Bronchial epithelial cell (primary cell): ENCODE measurements around the gene HSD17B10. TPM values are rescaled to one million over a fixed set of nuclear protein-coding genes. Genes with fewer than 3 reads are reported as not detected.
A peak's percentile ranks its signal among the peaks of the same experiment; 100 is the strongest.

Source experiments
- DNase-seq: peaks from one replicate; pipeline ENCODE4 v3.0.0-alpha.2; 2010; ENCODE audit warnings: low read depth
- FAIRE-seq: peaks from 2 replicates; lab custom pipeline; 2011; peaks lifted over from hg19 to GRCh38; lab: Jason Lieb, UNC
- H3K27me3 ChIP-seq: 2 replicates; pipeline ENCODE4 v1.5.1; 2011; ENCODE audit warnings: low read length; ENCODE audit not compliant: control insufficient read depth, insufficient read depth
- H3K36me3 ChIP-seq: 2 replicates; pipeline ENCODE4 v1.5.1; 2011; ENCODE audit warnings: low read length; ENCODE audit not compliant: control insufficient read depth, insufficient read depth
- H3K4me3 ChIP-seq: 2 replicates; pipeline ENCODE4 v1.5.1; 2011; ENCODE audit warnings: mild to moderate bottlenecking, low read depth, low read length, control low read depth
- total RNA-seq: library from RNA; depleted of rRNA; stranded (reverse); fragments of >200 nt; gene quantifications from 2 replicates; pipeline ENCODE4 v1.2.1, GENCODE V29; 2014
- TF ChIP-seq, protein P1 (sequence below): IDR thresholded peaks from 2 replicates; pipeline ENCODE4 v1.5.1; 2011; ENCODE audit warnings: mild to moderate bottlenecking, moderate library complexity, low read length, control low read depth, inconsistent platforms; ENCODE audit not compliant: insufficient read depth, severe bottlenecking

Gene HSD17B10
- total RNA-seq, 1 donor from 2014 or later = 70.0 TPM

DNA sequence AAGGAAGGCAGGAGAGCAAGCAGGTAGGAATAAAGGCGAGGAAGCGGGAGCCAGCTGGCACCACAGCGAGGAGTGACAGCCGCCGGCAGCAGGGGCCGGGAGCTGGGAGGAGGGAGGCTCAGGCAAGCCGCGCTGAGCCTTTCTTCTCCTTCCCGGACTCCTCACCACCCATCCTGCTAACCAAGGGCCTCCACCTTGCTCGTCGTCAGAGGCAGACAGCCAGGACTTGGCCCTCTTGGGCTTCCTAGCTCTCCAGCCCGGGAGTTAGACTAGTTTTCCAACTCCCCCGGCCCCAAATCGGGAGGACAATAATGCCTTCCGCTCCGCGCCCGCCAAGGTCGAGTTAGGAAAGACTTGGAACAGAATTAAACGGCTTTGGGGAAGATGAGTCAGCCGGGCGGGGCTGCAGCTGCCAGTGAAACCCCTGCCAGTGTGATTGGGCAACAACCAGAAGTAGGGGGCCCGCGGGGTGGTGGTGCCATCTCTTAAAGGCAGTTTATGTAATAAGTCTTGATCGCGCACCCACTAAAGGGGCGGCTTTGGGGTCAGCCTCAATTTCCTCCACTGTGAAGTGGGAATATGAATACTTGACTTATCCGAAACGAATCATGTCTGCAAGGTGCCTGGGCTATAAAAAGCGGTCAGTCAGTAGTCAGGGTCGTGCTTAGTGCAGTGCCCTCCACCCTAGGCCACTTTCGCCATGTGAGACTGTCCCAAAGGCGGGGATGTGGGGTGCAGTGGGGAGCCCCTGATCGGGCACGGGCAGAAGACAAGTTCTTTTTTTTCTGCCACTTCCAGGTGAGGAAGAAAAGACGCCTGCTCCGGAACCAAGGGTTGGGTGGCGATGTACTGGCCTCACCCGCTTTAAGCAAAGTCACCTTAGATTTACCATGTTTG lies 6.7 kb upstream of the HSD17B10 start:
- H3K4me3 ChIP-seq = peak overlapping the region; percentile 38
- TF ChIP-seq, protein P1, sequence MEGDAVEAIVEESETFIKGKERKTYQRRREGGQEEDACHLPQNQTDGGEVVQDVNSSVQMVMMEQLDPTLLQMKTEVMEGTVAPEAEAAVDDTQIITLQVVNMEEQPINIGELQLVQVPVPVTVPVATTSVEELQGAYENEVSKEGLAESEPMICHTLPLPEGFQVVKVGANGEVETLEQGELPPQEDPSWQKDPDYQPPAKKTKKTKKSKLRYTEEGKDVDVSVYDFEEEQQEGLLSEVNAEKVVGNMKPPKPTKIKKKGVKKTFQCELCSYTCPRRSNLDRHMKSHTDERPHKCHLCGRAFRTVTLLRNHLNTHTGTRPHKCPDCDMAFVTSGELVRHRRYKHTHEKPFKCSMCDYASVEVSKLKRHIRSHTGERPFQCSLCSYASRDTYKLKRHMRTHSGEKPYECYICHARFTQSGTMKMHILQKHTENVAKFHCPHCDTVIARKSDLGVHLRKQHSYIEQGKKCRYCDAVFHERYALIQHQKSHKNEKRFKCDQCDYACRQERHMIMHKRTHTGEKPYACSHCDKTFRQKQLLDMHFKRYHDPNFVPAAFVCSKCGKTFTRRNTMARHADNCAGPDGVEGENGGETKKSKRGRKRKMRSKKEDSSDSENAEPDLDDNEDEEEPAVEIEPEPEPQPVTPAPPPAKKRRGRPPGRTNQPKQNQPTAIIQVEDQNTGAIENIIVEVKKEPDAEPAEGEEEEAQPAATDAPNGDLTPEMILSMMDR = no peak
- peak; percentile 61 for DNase-seq
- FAIRE-seq = no peak
- no peaks in the 10 kb centered on the region for H3K27me3 ChIP-seq
- no peaks in the 10 kb centered on the region for H3K36me3 ChIP-seq

DNA sequence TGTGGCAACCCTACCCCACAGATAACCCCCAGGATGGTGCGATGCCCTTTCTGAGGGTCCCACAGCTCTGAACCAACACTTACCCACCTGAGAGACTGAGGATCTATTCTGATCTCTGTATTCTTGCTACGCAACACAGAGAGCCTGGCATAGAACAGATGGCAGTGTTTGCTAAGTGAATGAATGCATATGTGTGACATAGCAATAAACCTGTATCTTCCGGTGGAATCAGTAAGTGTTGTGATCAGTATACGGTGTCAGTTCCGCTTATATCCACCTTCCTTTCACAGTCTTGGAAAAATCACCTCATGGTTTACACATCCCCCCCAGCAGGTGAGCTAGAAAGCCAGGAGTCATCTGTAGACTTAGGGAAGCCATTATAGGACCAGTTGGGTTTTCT lies 5.9 kb upstream of the HSD17B10 start:
- Histone ChIP-seq H3K4me3 (peak overlapping the region; percentile 38), H3K36me3 (no peaks in the 10 kb centered on the region), H3K27me3 (no peaks in the 10 kb centered on the region)
- DNase-seq = no peak
- FAIRE-seq = no peak
- TF ChIP-seq, protein P1 = no peak

DNA sequence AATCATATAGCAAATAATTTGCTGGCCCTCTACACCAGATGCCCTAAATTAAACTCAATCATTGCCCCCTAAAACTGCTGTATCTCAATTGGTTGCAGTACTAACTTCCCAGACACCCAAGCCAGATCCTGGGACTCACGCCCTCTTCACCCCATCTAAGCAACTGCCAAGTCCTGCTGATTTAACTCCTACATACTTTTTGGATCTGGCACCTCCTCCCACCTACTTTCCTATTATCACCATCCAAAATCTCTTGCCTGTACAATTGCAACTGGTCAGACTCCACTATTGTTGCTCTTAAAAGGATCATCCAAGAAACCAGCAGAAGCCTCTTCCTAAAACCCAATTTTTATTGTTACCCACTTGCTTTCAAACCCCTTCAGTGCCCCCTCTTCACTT lies 4.7 kb upstream of the HSD17B10 start:
- Histone ChIP-seq H3K36me3 (no peaks in the 10 kb centered on the region), H3K27me3 (no peaks in the 10 kb centered on the region), H3K4me3 (no peak overlapping the region)
- FAIRE-seq (no peak), DNase-seq (no peak)
- TF ChIP-seq, protein P1 = no peak

DNA sequence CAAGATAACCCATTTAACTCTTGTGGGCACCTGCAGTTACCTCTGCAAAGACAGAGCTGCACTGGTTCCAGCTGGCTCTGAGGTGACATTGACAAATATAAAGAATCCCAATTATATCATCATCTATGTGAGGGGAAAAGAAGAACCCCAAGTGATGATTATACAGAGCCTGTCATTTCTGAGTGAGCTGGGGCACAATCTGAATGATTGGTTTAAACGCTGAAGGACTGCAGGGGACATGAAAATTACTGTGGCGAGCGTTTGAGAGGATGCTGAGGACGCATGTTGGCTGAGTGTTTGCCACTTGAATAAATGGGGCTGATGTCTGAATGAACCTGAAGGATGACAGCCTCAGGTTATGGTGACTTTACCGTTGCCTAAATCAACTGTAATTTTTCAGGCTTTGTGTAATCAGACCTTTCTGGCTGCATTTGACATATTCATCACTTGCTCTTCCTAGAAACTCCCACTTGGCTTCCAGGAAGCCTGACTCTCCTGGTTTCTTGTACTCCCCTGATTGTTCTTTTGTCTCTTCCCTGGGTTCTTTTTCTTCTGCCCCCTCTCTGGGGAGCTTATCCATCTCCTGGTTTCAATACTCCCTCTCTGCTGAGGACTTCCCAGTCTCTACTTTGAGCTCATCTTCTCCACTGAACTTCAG lies 4.1 kb upstream of the HSD17B10 start:
- TF ChIP-seq, protein P1 = no peak
- Histone ChIP-seq H3K4me3 (no peak overlapping the region), H3K36me3 (no peaks in the 10 kb centered on the region), H3K27me3 (no peaks in the 10 kb centered on the region)
- DNase-seq (no peak), FAIRE-seq (no peak)

DNA sequence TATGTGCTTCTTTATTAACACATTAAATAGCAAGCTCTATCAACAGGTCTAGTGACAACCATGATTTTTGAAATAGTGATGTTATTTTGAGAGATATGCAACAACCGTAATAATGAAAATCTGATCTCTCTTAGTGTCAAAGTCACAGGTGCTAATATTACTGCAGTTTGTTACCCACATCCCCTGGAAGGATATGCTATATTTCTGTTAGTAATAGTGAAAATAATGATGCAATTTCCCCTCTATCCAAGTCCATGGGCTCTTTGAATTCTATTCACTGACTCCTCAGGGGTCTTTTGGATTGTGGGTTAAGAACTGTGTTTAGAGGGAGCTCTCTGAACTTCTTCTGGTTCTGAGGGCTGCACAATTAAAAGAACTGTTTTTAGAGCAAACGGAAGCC lies 3.0 kb upstream of the HSD17B10 start:
- Histone ChIP-seq H3K27me3 (no peaks in the 10 kb centered on the region), H3K4me3 (no peak overlapping the region), H3K36me3 (no peaks in the 10 kb centered on the region)
- FAIRE-seq (no peak), DNase-seq (no peak)
- TF ChIP-seq, protein P1 = no peak
